Stimulated activated CD4-positive, alpha-beta T cell treated with anti-CD3 and anti-CD28 coated beads, Interleukin-15, amount 100 ng/mL, for 1 hour (primary cell): Measurements from ENCODE around the gene HOXA13.

Source experiments
- DNase-seq, 2 donors: peaks; one replicate each; pipeline ENCODE4 v3.0.0-alpha.2; 2020; ENCODE audit warnings: low read depth in 1 of 2, low spot score in 1 of 2

The HOXA13 gene

GRCh38 chr7:27199849-27200760 lies at the start of gene HOXA13:
HOXA13 (minus strand) TSS chr7:27200091; CDS start chr7:27200077, 14 bp downstream.
- DNase-seq = no peak

- no peak for DNase-seq
These were observed 49.2 kb upstream of the HOXA13 start for GRCh38 chr7:27248911-27249723.

GRCh38 chr7:27248427-27248806 lies 48.5 kb upstream of the HOXA13 start:
- no peak for DNase-seq

GRCh38 chr7:27247452-27248426 lies 47.8 kb upstream of the HOXA13 start:
- DNase-seq = no peak

- no peak for DNase-seq
These were observed 47.1 kb upstream of the HOXA13 start for GRCh38 chr7:27247000-27247399.

- DNase-seq = no peak
These were observed 46.2 kb upstream of the HOXA13 start for GRCh38 chr7:27245798-27246691.

GRCh38 chr7:27245124-27245797 lies 45.4 kb upstream of the HOXA13 start:
- DNase-seq = no peak

- DNase-seq = no peak
These were observed 44.7 kb upstream of the HOXA13 start for GRCh38 chr7:27244488-27245123.

GRCh38 chr7:27243340-27244163 lies 43.7 kb upstream of the HOXA13 start:
- DNase-seq = no peak

GRCh38 chr7:27242555-27243339 lies 42.9 kb upstream of the HOXA13 start, which contains the start of gene EVX1:
EVX1 (plus strand) TSS chr7:27242802; CDS start chr7:27243031, 229 bp downstream.
- DNase-seq = no peak

GRCh38 chr7:27242154-27242553 lies 42.3 kb upstream of the HOXA13 start:
- no peak for DNase-seq

GRCh38 chr7:27241189-27242056 lies 41.5 kb upstream of the HOXA13 start:
- no peak for DNase-seq

- DNase-seq = no peak
These were observed 40.3 kb upstream of the HOXA13 start for GRCh38 chr7:27240015-27240731.

GRCh38 chr7:27239387-27240014 lies 39.6 kb upstream of the HOXA13 start:
- DNase-seq = no peak

GRCh38 chr7:27238979-27239386 lies 39.1 kb upstream of the HOXA13 start:
- no peak for DNase-seq
